Mesendoderm (in vitro differentiated cells): Measurements from ENCODE around the gene SFI1.

ENCODE experiments used
- DNase-seq: peaks from one replicate; pipeline ENCODE4 v3.0.0; 2013
- H2AK5ac ChIP-seq: 2 replicates; pipeline ENCODE4 v1.6.1; 2013; ENCODE audit warnings: low read length, inconsistent platforms
- H2BK120ac ChIP-seq: 2 replicates; pipeline ENCODE4 v1.6.1; 2013; ENCODE audit warnings: low read depth, mild to moderate bottlenecking, low read length, moderate library complexity, mixed read lengths
- H2BK15ac ChIP-seq: replicated peaks from 2 replicates; pipeline ENCODE4 v1.6.1; 2013; ENCODE audit warnings: low read depth, mild to moderate bottlenecking, moderate library complexity
- H2BK5ac ChIP-seq: 2 replicates; pipeline ENCODE4 v1.6.1; 2013; ENCODE audit warnings: low read length, inconsistent platforms
- H3K18ac ChIP-seq: 2 replicates; pipeline ENCODE4 v1.6.1; 2013; ENCODE audit warnings: mild to moderate bottlenecking, low read length, mixed read lengths
- H3K23ac ChIP-seq: one replicate; pipeline ENCODE4 v1.6.1; 2013; ENCODE audit warnings: low read length
- H3K27ac ChIP-seq: 2 replicates; pipeline ENCODE4 v1.5.1; 2013; ENCODE audit warnings: low read depth, mild to moderate bottlenecking, inconsistent platforms, low read length, moderate library complexity
- H3K27me3 ChIP-seq: 2 replicates; pipeline ENCODE4 v1.6.1; 2013; ENCODE audit warnings: low read length, control low read depth, mild to moderate bottlenecking, inconsistent platforms; ENCODE audit not compliant: insufficient read depth, poor library complexity
- H3K36me3 ChIP-seq: 2 replicates; pipeline ENCODE4 v1.6.1; 2013; ENCODE audit warnings: low read length, inconsistent platforms; ENCODE audit not compliant: control insufficient read depth, insufficient read depth
- H3K4ac ChIP-seq: one replicate; pipeline ENCODE4 v1.6.1; 2013; ENCODE audit warnings: low read depth, mild to moderate bottlenecking, low read length, moderate library complexity
- H3K4me1 ChIP-seq: 2 replicates; pipeline ENCODE4 v1.6.1; 2013; ENCODE audit warnings: low read depth, low read length, inconsistent platforms; ENCODE audit not compliant: control insufficient read depth
- H3K4me2 ChIP-seq: 2 replicates; pipeline ENCODE4 v1.6.1; 2013; ENCODE audit warnings: low read length
- H3K4me3 ChIP-seq: 2 replicates; pipeline ENCODE4 v1.5.1; 2013; ENCODE audit warnings: mild to moderate bottlenecking, low read length
- H3K56ac ChIP-seq: one replicate; pipeline ENCODE4 v1.6.1; 2013; ENCODE audit warnings: low read length
- H3K79me1 ChIP-seq: 2 replicates; pipeline ENCODE4 v1.6.1; 2013; ENCODE audit warnings: low read length, inconsistent platforms
- H3K79me2 ChIP-seq: 2 replicates; pipeline ENCODE4 v1.6.1; 2013; ENCODE audit warnings: mild to moderate bottlenecking, low read length; ENCODE audit not compliant: control insufficient read depth, insufficient read depth
- H3K9ac ChIP-seq: 2 replicates; pipeline ENCODE4 v1.6.1; 2013; ENCODE audit warnings: low read length, inconsistent platforms
- H4K5ac ChIP-seq: one replicate; pipeline ENCODE4 v1.6.1; 2013; ENCODE audit warnings: low read length
- H4K8ac ChIP-seq: one replicate; pipeline ENCODE4 v1.6.1; 2013; ENCODE audit warnings: low read depth, mild to moderate bottlenecking, control low read depth, low read length, moderate library complexity
- WGBS: extraction: QIAGEN DNeasy Blood & Tissue Kit; methylation state at CpG from one replicate; pipeline ENCODE4 v1.1.7; 2013; ENCODE audit warnings: low lambda C conversion rate, missing lambda C conversion rate; ENCODE audit not compliant: insufficient coverage; ENCODE audit errors: extremely low coverage; 5-methylcytosine and 5-hydroxymethylcytosine counted together

SFI1 gene

DNA sequence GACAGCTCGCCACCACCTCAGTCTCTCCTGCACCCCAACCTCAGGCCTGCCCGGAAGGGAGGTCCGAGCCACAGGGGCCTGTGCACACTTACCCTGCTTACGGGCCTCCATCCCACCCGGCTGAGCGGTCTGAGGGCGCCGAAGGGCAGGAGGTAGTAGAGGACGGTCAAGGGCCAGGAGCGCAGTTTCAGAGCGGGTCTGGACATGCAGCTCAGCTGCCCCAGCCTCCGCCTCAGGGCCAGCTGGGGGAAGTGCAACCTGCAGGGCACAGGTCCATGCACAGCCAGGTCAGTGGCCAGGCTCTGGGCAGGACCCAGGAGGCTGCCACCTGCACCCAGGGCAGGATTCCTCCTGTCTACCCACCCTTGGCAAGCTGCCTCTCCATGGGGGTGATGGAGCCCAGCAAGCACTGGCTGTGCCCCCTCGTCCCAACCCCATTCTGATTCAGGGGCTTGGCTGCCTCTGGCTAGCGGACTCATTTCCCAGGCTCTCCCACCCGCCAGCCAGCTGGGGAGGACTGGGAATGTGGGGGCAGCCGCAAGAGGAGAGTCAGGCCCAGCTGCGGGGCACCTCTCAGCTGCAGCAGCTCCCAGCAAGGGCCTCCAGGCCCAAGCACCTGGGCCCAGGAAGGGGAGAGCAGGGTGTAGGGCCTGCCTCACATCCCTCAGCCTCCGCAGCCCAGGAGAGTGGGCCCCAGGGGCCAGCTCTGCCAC lies 127.4 kb downstream of the SFI1 start:
- no peak for DNase-seq
- Histone ChIP-seq H2BK15ac (no peak overlapping the region), H3K23ac (no peak overlapping the region), H3K36me3 (peaks cover 5% of the 10 kb centered on the region), H4K5ac (no peak overlapping the region), H3K4me1 (peaks cover 4% of the 10 kb centered on the region), H3K79me1 (peaks cover 35% of the 10 kb centered on the region), H3K4me2 (no peak overlapping the region), H3K56ac (no peak overlapping the region), H3K9ac (no peak overlapping the region), H2BK5ac (no peak overlapping the region), H3K18ac (no peak overlapping the region), H3K79me2 (peaks cover 37% of the 10 kb centered on the region), H4K8ac (no peak overlapping the region), H3K4me3 (no peak overlapping the region), H2AK5ac (no peak overlapping the region), H3K27me3 (no peaks in the 10 kb centered on the region), H3K4ac (no peak overlapping the region), H2BK120ac (no peak overlapping the region), H3K27ac (no peak overlapping the region)
- no CpG with 5 or more reads among the region's 18 CpGs for WGBS

- Histone ChIP-seq H3K27ac (no peak overlapping the region), H3K79me1 (peaks cover 44% of the 10 kb centered on the region), H3K36me3 (peaks cover 2% of the 10 kb centered on the region), H3K4ac (no peak overlapping the region), H3K4me2 (no peak overlapping the region), H3K56ac (peak overlapping the region; percentile 18), H2BK15ac (no peak overlapping the region), H4K8ac (no peak overlapping the region), H4K5ac (no peak overlapping the region), H3K4me1 (peaks cover 4% of the 10 kb centered on the region), H3K27me3 (no peaks in the 10 kb centered on the region), H3K18ac (no peak overlapping the region), H3K9ac (no peak overlapping the region), H3K23ac (no peak overlapping the region), H2BK120ac (no peak overlapping the region), H2BK5ac (no peak overlapping the region), H2AK5ac (no peak overlapping the region), H3K79me2 (peaks cover 50% of the 10 kb centered on the region), H3K4me3 (no peak overlapping the region)
- no peak for DNase-seq
- WGBS = no CpG with 5 or more reads among the region's 7 CpGs
Observed at GRCh38 chr22:31625257-31625640, 128.9 kb downstream of the SFI1 start.

DNA sequence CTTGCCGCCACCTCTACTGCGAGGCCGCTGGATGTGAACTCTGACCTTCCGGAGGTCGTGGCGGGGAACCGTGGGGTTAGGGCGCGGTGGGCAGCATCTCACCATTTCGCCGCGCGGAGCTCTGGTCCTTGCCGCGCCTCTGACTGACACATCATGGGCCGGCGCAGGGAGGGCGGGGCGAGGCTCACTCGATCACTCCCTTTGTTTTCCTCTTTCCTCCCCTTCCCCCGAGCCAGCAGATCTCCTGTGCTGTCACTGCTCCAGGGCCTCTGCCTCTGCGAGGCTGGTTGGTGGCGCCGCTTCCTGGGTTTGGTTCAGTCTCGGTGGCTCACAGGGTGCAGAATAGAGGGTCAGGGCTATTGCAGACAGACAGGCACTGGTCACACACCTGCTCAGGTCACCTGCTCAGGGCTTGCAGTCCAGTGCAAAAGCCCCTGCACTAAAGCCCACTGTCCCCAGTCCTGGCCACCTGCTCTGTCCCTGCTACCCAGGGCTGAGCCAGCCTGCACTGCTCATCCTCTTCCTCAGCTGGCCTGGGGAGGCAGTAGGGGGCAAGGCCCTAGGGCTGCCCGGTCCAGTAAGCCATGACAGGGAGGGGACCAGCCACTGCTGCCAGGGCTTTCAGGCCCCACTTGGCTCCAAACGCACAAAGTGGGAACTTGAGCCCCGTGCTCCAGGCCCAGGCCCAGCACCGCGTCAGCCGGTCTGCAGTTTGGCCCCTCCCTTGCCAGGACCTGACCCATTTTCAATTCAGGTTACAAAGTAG lies 129.5 kb downstream of the SFI1 start:
- peaks cover 4% of the 10 kb centered on the region for H3K4me1 ChIP-seq
- no peak overlapping the region for H2BK5ac ChIP-seq
- peak overlapping the region; percentile 48 for H3K9ac ChIP-seq
- H3K4me3 ChIP-seq = no peak overlapping the region
- DNase-seq = peak; percentile 87
- H3K4me2 ChIP-seq = no peak overlapping the region
- no peaks in the 10 kb centered on the region for H3K27me3 ChIP-seq
- no peak overlapping the region for H3K4ac ChIP-seq
- peaks cover 44% of the 10 kb centered on the region for H3K79me1 ChIP-seq
- no peak overlapping the region for H4K8ac ChIP-seq
- peak overlapping the region; percentile 62 for H3K56ac ChIP-seq
- peak overlapping the region; percentile 22 for H3K27ac ChIP-seq
- H3K79me2 ChIP-seq = peaks cover 50% of the 10 kb centered on the region
- no peak overlapping the region for H2BK15ac ChIP-seq
- H3K23ac ChIP-seq = no peak overlapping the region
- no peak overlapping the region for H3K18ac ChIP-seq
- H2AK5ac ChIP-seq = no peak overlapping the region
- H4K5ac ChIP-seq = no peak overlapping the region
- no CpG with 5 or more reads among the region's 31 CpGs for WGBS
- peaks cover 2% of the 10 kb centered on the region for H3K36me3 ChIP-seq
- no peak overlapping the region for H2BK120ac ChIP-seq

DNA sequence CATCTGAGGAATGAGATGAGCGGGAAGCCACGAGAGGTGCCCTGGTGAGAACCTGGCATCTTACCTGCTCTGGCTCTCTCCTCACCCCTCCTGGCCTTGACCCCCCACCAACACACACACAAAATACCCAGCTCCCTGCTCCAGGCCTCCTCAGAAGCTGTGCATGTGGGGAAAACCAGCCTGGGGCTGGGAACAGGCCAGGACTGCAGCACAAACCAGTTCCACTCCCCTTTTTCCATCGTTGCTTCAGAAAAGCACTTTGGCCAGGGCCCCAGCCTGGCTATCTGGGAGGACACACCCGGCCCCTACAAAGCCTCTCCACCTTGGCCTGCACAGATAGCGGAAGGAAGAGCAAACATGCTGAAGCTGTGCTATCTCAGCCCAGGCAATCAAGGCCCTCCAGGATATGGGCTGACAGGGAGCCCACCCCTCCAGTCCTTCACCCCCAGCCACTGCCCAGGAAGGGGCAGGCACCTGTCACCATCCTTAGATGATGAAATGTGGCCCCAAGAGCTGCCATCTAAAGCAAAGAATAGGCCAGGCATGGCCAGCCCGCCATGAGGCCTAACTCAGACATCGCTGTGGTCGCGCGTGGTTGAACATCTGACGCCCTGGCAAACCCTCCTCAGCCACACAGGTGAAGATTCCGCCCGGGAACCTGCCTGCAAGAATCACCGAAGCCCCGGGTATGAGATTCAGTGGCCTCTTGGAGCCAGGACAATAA lies 130.3 kb downstream of the SFI1 start:
- peaks cover 2% of the 10 kb centered on the region for H3K36me3 ChIP-seq
- no peak overlapping the region for H2BK120ac ChIP-seq
- H3K18ac ChIP-seq = no peak overlapping the region
- H3K79me1 ChIP-seq = peaks cover 44% of the 10 kb centered on the region
- H3K79me2 ChIP-seq = peaks cover 50% of the 10 kb centered on the region
- no peak overlapping the region for H3K4ac ChIP-seq
- whole genome bisulfite sequencing = no CpG with 5 or more reads among the region's 15 CpGs
- H3K4me2 ChIP-seq = no peak overlapping the region
- peak overlapping the region; percentile 48 for H3K9ac ChIP-seq
- H2BK5ac ChIP-seq = no peak overlapping the region
- no peak overlapping the region for H4K5ac ChIP-seq
- H3K27ac ChIP-seq = no peak overlapping the region
- peak overlapping the region; percentile 62 for H3K56ac ChIP-seq
- H2AK5ac ChIP-seq = no peak overlapping the region
- H2BK15ac ChIP-seq = no peak overlapping the region
- no peak overlapping the region for H3K23ac ChIP-seq
- H3K4me1 ChIP-seq = peaks cover 4% of the 10 kb centered on the region
- no peak for DNase-seq
- H3K27me3 ChIP-seq = no peaks in the 10 kb centered on the region
- no peak overlapping the region for H3K4me3 ChIP-seq
- H4K8ac ChIP-seq = no peak overlapping the region

GRCh38 chr22:31627223-31627731 lies 130.9 kb downstream of the SFI1 start:
- peaks cover 2% of the 10 kb centered on the region for H3K36me3 ChIP-seq
- DNase-seq = no peak
- no peak overlapping the region for H3K4ac ChIP-seq
- peaks cover 4% of the 10 kb centered on the region for H3K4me1 ChIP-seq
- no CpG with 5 or more reads among the region's 8 CpGs for WGBS
- H3K79me1 ChIP-seq = peaks cover 44% of the 10 kb centered on the region
- no peak overlapping the region for H3K27ac ChIP-seq
- no peaks in the 10 kb centered on the region for H3K27me3 ChIP-seq
- no peak overlapping the region for H3K18ac ChIP-seq
- H3K23ac ChIP-seq = no peak overlapping the region
- H3K56ac ChIP-seq = no peak overlapping the region
- no peak overlapping the region for H2BK15ac ChIP-seq
- no peak overlapping the region for H2BK5ac ChIP-seq
- no peak overlapping the region for H3K9ac ChIP-seq
- H2AK5ac ChIP-seq = no peak overlapping the region
- no peak overlapping the region for H2BK120ac ChIP-seq
- no peak overlapping the region for H3K4me2 ChIP-seq
- H3K4me3 ChIP-seq = no peak overlapping the region
- H4K5ac ChIP-seq = no peak overlapping the region
- H3K79me2 ChIP-seq = peaks cover 51% of the 10 kb centered on the region
- H4K8ac ChIP-seq = no peak overlapping the region
